GM23338 (cell line): Measurements from ENCODE around the gene ECE1. TPM values are rescaled to one million over a fixed set of nuclear protein-coding genes. Genes with fewer than 3 reads are reported as not detected.
A peak's percentile ranks its signal among the peaks of the same experiment; 100 is the strongest.

Source experiments
- ATAC-seq: fragments of 200-7000 bp; cut with Tn5 transposase; 3 replicates; pipeline ENCODE4 v1.9.1; 2020
- DNase-seq: peaks from one replicate; pipeline ENCODE4 v3.0.0-alpha.2; 2015; ENCODE audit warnings: low spot score
- H2AFZ ChIP-seq: fragments of 200-600 bp; sonication (generic); 2 replicates; pipeline ENCODE4 v1.8.0; 2016; ENCODE audit warnings: antibody characterized with exemption, mild to moderate bottlenecking, moderate library complexity
- H3F3A ChIP-seq: fragments of 200-600 bp; sonication (generic); replicated peaks from 2 replicates; pipeline ENCODE4 v1.8.0; 2017; ENCODE audit warnings: antibody characterized with exemption, mixed run types, low read depth
- H3K27ac ChIP-seq: fragments of 200-600 bp; sonication (generic); 2 replicates; pipeline ENCODE4 v1.6.1; 2016; ENCODE audit warnings: low read depth
- H3K27me3 ChIP-seq: fragments of 200-600 bp; sonication (generic); 2 replicates; pipeline ENCODE4 v1.8.0; 2016; ENCODE audit warnings: mild to moderate bottlenecking, mixed run types, moderate library complexity; ENCODE audit not compliant: insufficient read depth
- H3K36me3 ChIP-seq: fragments of 200-600 bp; sonication (generic); 2 replicates; pipeline ENCODE4 v1.8.0; 2016; ENCODE audit warnings: mild to moderate bottlenecking; ENCODE audit not compliant: insufficient read depth
- H3K4me1 ChIP-seq: fragments of 200-600 bp; sonication (generic); 2 replicates; pipeline ENCODE4 v1.8.0; 2016; ENCODE audit warnings: mild to moderate bottlenecking, moderate library complexity; ENCODE audit not compliant: insufficient read depth
- H3K4me2 ChIP-seq: fragments of 200-600 bp; sonication (generic); 2 replicates; pipeline ENCODE4 v1.7.1; 2017; ENCODE audit warnings: mixed run types
- H3K4me3 ChIP-seq: fragments of 200-600 bp; sonication (generic); 2 replicates; pipeline ENCODE4 v1.6.1; 2016; ENCODE audit warnings: mixed run types
- H3K79me2 ChIP-seq: fragments of 200-600 bp; sonication (generic); replicated peaks from 2 replicates; pipeline ENCODE4 v1.8.0; 2017; ENCODE audit warnings: mild to moderate bottlenecking; ENCODE audit not compliant: insufficient read depth
- H3K9me2 ChIP-seq: fragments of 200-600 bp; sonication (generic); 2 replicates; pipeline ENCODE4 v1.8.0; 2017; ENCODE audit not compliant: insufficient read depth
- H4K20me1 ChIP-seq: fragments of 200-600 bp; sonication (generic); replicated peaks from 2 replicates; pipeline ENCODE4 v1.8.0; 2017; ENCODE audit warnings: mild to moderate bottlenecking; ENCODE audit not compliant: insufficient read depth
- H3K27ac Mint-ChIP-seq: 2 replicates; pipeline ENCODE4 v1.8.0; 2020; ENCODE audit warnings: inconsistent platforms, mild to moderate bottlenecking, moderate library complexity, mixed read lengths
- H3K27me3 Mint-ChIP-seq: 3 replicates; pipeline ENCODE4 v1.8.0; 2022; ENCODE audit warnings: low read depth, mild to moderate bottlenecking, moderate library complexity, mixed read lengths, inconsistent platforms; ENCODE audit not compliant: insufficient read depth, poor library complexity
- H3K36me3 Mint-ChIP-seq: 3 replicates; pipeline ENCODE4 v1.8.0; 2021; ENCODE audit warnings: low read depth, mild to moderate bottlenecking, inconsistent platforms, moderate library complexity, mixed read lengths
- H3K4me1 Mint-ChIP-seq: 3 replicates; pipeline ENCODE4 v1.8.0; 2020; ENCODE audit warnings: mild to moderate bottlenecking, inconsistent platforms, mixed read lengths
- H3K4me3 Mint-ChIP-seq: 3 replicates; pipeline ENCODE4 v1.8.0; 2021; ENCODE audit warnings: moderate library complexity, mild to moderate bottlenecking, inconsistent platforms, mixed read lengths
- H3K9me3 Mint-ChIP-seq: 3 replicates; pipeline ENCODE4 v1.8.0; 2020; ENCODE audit warnings: moderate library complexity, mild to moderate bottlenecking, inconsistent platforms, mixed read lengths
- CREB1 ChIP-seq: fragments of 250-450 bp; sonication (Bioruptor Pico); IDR thresholded peaks from 2 replicates; pipeline ENCODE4 v1.5.0; 2020; ENCODE audit warnings: low read depth, mild to moderate bottlenecking, moderate library complexity
- EZH2 ChIP-seq: fragments of 200-600 bp; sonication (generic); IDR thresholded peaks from one replicate; pipeline ENCODE4 v1.8.0; 2017; ENCODE audit warnings: antibody characterized with exemption, mild to moderate bottlenecking, low read depth; ENCODE audit not compliant: unreplicated experiment
- NANOG ChIP-seq: IDR thresholded peaks from 2 replicates; pipeline ENCODE4 v1.6.1; 2016; ENCODE audit warnings: antibody characterized with exemption, borderline replicate concordance
- POLR2AphosphoS5 ChIP-seq: IDR thresholded peaks from 2 replicates; pipeline ENCODE4 v1.6.1; 2016; ENCODE audit warnings: antibody characterized with exemption, low read depth
- ZNF114 ChIP-seq: fragments of 250-450 bp; sonication (Bioruptor Pico); IDR thresholded peaks from 2 replicates; pipeline ENCODE4 v1.5.0; 2020; ENCODE audit warnings: mild to moderate bottlenecking, moderate library complexity
- ZNF331 ChIP-seq: fragments of 250-450 bp; sonication (Bioruptor Pico); IDR thresholded peaks from 2 replicates; pipeline ENCODE4 v1.5.0; 2020; ENCODE audit warnings: low read depth, mild to moderate bottlenecking, moderate library complexity
- polyA plus RNA-seq: library from polyadenylated mRNA; unstranded; fragments of >200 nt; fragmentation: Nextera tagmentation; extraction: Ambion mirVana; gene quantifications from 2 replicates; pipeline ENCODE4 v1.2.1, GENCODE V29; 2016
- total RNA-seq: library from RNA; depleted of rRNA; stranded (reverse); fragments of >200 nt; shearing (Covaris generic); gene quantifications from 2 replicates; pipeline ENCODE4 v1.2.3, GENCODE V29; 2014
- TF ChIP-seq, protein P1 (sequence below): IDR thresholded peaks from 2 replicates; pipeline ENCODE4 v1.6.1; 2016; ENCODE audit warnings: antibody characterized with exemption
- TF ChIP-seq, protein P2 (sequence below), 2 experiments: fragments of 200-600 bp in 1 of 2; sonication (generic) in 1 of 2; conservative IDR thresholded peaks; 2 replicates each; pipeline versions ENCODE4 v1.5.1 to v1.6.1; 2016 to 2017; ENCODE audit warnings: antibody characterized with exemption in 2 of 2, low read depth in 2 of 2, mild to moderate bottlenecking in 2 of 2, moderate library complexity in 1 of 2

ECE1 gene
- total and polyA plus RNA-seq, 2 experiments from 2014 or later = 11.0 to 45.0 TPM

DNA sequence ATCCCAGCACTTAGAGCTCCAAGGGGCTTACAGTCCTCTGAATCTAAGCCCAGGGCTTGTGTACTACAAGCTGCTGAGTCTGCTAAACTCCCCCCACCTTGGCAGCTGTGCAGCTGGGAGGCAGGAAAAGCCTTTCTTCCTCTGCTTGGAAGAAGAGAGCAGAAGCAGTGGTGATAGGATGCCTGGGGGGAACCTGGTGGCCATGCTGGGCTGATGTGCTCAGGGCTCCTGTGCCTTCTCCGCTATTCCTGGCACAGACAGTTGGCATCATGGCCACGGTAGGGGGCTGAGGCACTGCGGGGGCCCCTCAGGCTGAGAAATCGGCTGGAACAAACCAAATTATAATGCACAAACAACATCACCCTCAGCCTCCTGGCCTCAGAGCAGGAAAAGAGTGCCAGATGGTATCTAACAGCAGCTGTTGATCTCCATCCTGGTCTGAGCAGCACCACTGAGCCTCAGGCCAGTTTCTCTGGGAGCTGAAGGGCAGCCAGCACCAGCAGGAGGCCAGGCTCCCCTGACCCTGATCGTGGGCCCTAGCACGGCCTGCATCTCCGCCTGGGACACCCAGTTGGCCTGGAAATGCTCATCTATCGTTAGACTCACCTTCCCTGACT lies 35.8 kb downstream of the ECE1 start (continued):
- TF ChIP-seq, protein P1, sequence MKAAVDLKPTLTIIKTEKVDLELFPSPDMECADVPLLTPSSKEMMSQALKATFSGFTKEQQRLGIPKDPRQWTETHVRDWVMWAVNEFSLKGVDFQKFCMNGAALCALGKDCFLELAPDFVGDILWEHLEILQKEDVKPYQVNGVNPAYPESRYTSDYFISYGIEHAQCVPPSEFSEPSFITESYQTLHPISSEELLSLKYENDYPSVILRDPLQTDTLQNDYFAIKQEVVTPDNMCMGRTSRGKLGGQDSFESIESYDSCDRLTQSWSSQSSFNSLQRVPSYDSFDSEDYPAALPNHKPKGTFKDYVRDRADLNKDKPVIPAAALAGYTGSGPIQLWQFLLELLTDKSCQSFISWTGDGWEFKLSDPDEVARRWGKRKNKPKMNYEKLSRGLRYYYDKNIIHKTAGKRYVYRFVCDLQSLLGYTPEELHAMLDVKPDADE = no peak
- no peak for TF ChIP-seq EZH2
- TF ChIP-seq ZNF114 = no peak
- TF ChIP-seq POLR2AphosphoS5 = no peak
- TF ChIP-seq, protein P2, sequence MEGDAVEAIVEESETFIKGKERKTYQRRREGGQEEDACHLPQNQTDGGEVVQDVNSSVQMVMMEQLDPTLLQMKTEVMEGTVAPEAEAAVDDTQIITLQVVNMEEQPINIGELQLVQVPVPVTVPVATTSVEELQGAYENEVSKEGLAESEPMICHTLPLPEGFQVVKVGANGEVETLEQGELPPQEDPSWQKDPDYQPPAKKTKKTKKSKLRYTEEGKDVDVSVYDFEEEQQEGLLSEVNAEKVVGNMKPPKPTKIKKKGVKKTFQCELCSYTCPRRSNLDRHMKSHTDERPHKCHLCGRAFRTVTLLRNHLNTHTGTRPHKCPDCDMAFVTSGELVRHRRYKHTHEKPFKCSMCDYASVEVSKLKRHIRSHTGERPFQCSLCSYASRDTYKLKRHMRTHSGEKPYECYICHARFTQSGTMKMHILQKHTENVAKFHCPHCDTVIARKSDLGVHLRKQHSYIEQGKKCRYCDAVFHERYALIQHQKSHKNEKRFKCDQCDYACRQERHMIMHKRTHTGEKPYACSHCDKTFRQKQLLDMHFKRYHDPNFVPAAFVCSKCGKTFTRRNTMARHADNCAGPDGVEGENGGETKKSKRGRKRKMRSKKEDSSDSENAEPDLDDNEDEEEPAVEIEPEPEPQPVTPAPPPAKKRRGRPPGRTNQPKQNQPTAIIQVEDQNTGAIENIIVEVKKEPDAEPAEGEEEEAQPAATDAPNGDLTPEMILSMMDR (conservative IDR thresholded peaks at IDR 0.05; ENCODE audit: low read depth in 2 of 2) = no peak
- no peak for TF ChIP-seq CREB1 (CRISPR knock-in tag)

DNA sequence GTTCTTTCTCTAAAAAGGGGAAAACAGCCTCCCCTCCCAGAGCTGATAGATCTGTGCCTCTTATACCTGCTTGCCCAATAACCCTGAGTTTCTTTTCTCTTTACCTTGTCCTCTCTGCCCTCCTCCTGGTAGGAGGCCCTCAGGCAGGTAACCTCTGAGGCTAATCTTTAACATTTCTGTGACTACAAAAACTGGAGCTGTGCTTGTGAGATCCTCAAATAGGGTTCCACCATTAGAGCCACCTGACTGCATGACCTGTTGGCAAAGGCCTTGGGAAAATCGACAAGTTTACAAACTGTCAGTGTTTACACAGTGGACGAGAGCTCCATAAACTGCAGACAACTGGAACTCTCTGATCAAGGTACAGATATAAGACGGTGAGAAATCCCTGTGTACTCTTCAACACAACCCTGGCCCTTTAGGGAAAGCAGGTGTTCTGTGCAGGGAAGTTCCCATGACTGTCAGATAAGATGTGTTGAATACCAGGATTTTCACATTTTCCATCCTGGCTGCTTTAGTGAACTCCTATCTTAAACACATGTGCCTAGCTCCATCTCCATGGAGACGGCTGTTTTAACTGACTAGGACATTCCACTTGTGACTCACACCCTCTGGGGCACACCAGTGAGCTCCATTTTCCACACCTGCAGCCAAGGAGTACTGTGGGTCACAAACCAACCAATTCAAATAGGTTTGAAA lies 38.3 kb downstream of the ECE1 start:
- TF ChIP-seq NANOG (no peak), ZNF331 (CRISPR knock-in tag) (no peak), ZNF114 (no peak)
- TF ChIP-seq, protein P2 (conservative IDR thresholded peaks at IDR 0.05; ENCODE audit: low read depth in 2 of 2) = no peak
- H3K79me2 ChIP-seq = no peaks in the 10 kb centered on the region
- H3F3A ChIP-seq = 0 out of 2 replicates have a peak, but pooled peaks cover 5% of the 10 kb centered on the region
- Mint-ChIP-seq H3K4me3 (no peak overlapping the region), H3K9me3 (no peaks in the 10 kb centered on the region), H3K36me3 (peaks cover 3% of the 10 kb centered on the region; the same call in 2 of the 3 replicates), H3K4me1 (no peaks in the 10 kb centered on the region), H3K27me3 (peaks cover 8% of the 10 kb centered on the region), H3K27ac (0 out of 2 replicates have a peak overlapping the region, but pooled peaks have one; percentile 29)
- no peak overlapping the region for H3K4me2 ChIP-seq
- H2AFZ ChIP-seq = no peak overlapping the region
- ATAC-seq (no peak), DNase-seq (no peak)
- no peaks in the 10 kb centered on the region for H3K9me2 ChIP-seq
- H3K27me3 ChIP-seq = no peaks in the 10 kb centered on the region
- H3K36me3 ChIP-seq = no peaks in the 10 kb centered on the region
- no peaks in the 10 kb centered on the region for H4K20me1 ChIP-seq
- no peak overlapping the region for H3K4me3 ChIP-seq
- H3K27ac ChIP-seq = no peak overlapping the region; the same call in 1 of the 2 replicates
- no peaks in the 10 kb centered on the region for H3K4me1 ChIP-seq
